ENCODE measurements around the gene CSMD2.

Gene CSMD2

GRCh38 chr1:33819913-33820311 is 345.1 kb downstream of the CSMD2 start:
- DNase-seq (ENCODE audit: low read depth in 2 of 2): no peak

GRCh38 chr1:33819290-33819912 is 345.6 kb downstream of the CSMD2 start:
- DNase-seq (ENCODE audit: low read depth in 2 of 2): no peak

- DNase-seq (ENCODE audit: low read depth in 2 of 2): no peak
Observed at GRCh38 chr1:33818071-33818470, 347.0 kb downstream of the CSMD2 start.

- DNase-seq (ENCODE audit: low read depth in 2 of 2): no peak
Observed at GRCh38 chr1:33815061-33815460, 350.0 kb downstream of the CSMD2 start.

- DNase-seq (ENCODE audit: low read depth in 2 of 2): no peak
Observed at GRCh38 chr1:33814166-33814565, 350.9 kb downstream of the CSMD2 start.

- no peak for DNase-seq (ENCODE audit: low read depth in 2 of 2)
Observed at GRCh38 chr1:33810571-33810970, 354.5 kb downstream of the CSMD2 start.

- no peak for DNase-seq (ENCODE audit: low read depth in 2 of 2)
Observed at GRCh38 chr1:33805988-33806387, 359.0 kb downstream of the CSMD2 start.

GRCh38 chr1:33802268-33802667 is 362.8 kb downstream of the CSMD2 start:
- DNase-seq (ENCODE audit: low read depth in 2 of 2): no peak

GRCh38 chr1:33797849-33798248 is 367.2 kb downstream of the CSMD2 start:
- DNase-seq (ENCODE audit: low read depth in 2 of 2): no peak

GRCh38 chr1:33792651-33793050 is 372.4 kb downstream of the CSMD2 start:
- no peak for DNase-seq (ENCODE audit: low read depth in 2 of 2)

- no peak for DNase-seq (ENCODE audit: low read depth in 2 of 2)
Observed at GRCh38 chr1:33792216-33792615, 372.8 kb downstream of the CSMD2 start.

GRCh38 chr1:33791251-33791650 is 373.8 kb downstream of the CSMD2 start:
- no peak for DNase-seq (ENCODE audit: low read depth in 2 of 2)

GRCh38 chr1:33790577-33790976 is 374.5 kb downstream of the CSMD2 start:
- DNase-seq (ENCODE audit: low read depth in 2 of 2): no peak

GRCh38 chr1:33784876-33785275 is 380.2 kb downstream of the CSMD2 start:
- DNase-seq (ENCODE audit: low read depth in 2 of 2): no peak

GRCh38 chr1:33782776-33783175 is 382.3 kb downstream of the CSMD2 start:
- DNase-seq (ENCODE audit: low read depth in 2 of 2): no peak

- DNase-seq (ENCODE audit: low read depth in 2 of 2): no peak
Observed at GRCh38 chr1:33781652-33782051, 383.4 kb downstream of the CSMD2 start.

GRCh38 chr1:33777337-33777736 is 387.7 kb downstream of the CSMD2 start:
- DNase-seq (ENCODE audit: low read depth in 2 of 2): no peak

GRCh38 chr1:33768821-33769220 is 396.2 kb downstream of the CSMD2 start:
- no peak for DNase-seq (ENCODE audit: low read depth in 2 of 2)

GRCh38 chr1:33768106-33768505 is 396.9 kb downstream of the CSMD2 start:
- no peak for DNase-seq (ENCODE audit: low read depth in 2 of 2)

- no peak for DNase-seq (ENCODE audit: low read depth in 2 of 2)
Observed at GRCh38 chr1:33764149-33764548, 400.9 kb downstream of the CSMD2 start.

- no peak for DNase-seq (ENCODE audit: low read depth in 2 of 2)
Observed at GRCh38 chr1:33763406-33763805, 401.6 kb downstream of the CSMD2 start.

- DNase-seq (ENCODE audit: low read depth in 2 of 2): no peak
Observed at GRCh38 chr1:33762962-33763361, 402.1 kb downstream of the CSMD2 start.

GRCh38 chr1:33762109-33762830 is 402.8 kb downstream of the CSMD2 start:
- DNase-seq (ENCODE audit: low read depth in 2 of 2): no peak

- DNase-seq (ENCODE audit: low read depth in 2 of 2): no peak
Observed at GRCh38 chr1:33758698-33759097, 406.3 kb downstream of the CSMD2 start.

Measured in stimulated activated CD8-positive, alpha-beta memory T cell treated with anti-CD3 and anti-CD28 coated beads, Interleukin-2, amount 100 ng/mL, for 48 hours (primary cell).